Mammary epithelial cell (primary cell): ENCODE data around the gene ULK4.

Experiments
- EZH2 ChIP-seq: IDR thresholded peaks from 2 replicates; pipeline ENCODE4 v1.6.1; 2012; ENCODE audit warnings: low read length, inconsistent platforms, borderline replicate concordance
- TF ChIP-seq, protein P1 (sequence below), 2 donors: IDR thresholded peaks in 1 of 2; conservative IDR thresholded peaks in 1 of 2; 2 replicates each; pipeline ENCODE4 v1.5.1; 2011 to 2012; ENCODE audit warnings: inconsistent platforms in 2 of 2, low read length in 2 of 2, mild to moderate bottlenecking in 2 of 2, control low read depth in 1 of 2, low read depth in 1 of 2; ENCODE audit not compliant: insufficient read depth in 1 of 2; ENCODE audit errors: extremely low read depth in 1 of 2

DNA sequence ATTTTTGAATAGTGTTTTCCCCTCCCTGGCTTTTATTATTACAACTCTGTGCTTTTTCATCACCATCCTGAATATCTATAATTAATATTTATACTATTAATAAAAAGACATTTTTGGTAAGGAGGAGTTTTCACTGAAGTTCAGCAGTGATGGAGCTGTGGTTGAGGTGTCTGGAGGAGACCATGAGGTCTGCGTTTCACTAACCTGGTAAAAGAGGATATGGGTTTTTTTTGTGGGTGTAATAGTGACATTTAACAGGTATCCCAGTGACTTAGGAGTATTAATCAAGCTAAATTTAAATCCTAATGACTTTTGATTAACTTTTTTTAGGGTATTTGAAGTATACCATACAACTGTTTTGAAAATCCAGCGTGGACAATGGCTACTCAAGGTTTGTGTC lies 738.2 kb downstream of the ULK4 start:
- TF ChIP-seq, protein P1, sequence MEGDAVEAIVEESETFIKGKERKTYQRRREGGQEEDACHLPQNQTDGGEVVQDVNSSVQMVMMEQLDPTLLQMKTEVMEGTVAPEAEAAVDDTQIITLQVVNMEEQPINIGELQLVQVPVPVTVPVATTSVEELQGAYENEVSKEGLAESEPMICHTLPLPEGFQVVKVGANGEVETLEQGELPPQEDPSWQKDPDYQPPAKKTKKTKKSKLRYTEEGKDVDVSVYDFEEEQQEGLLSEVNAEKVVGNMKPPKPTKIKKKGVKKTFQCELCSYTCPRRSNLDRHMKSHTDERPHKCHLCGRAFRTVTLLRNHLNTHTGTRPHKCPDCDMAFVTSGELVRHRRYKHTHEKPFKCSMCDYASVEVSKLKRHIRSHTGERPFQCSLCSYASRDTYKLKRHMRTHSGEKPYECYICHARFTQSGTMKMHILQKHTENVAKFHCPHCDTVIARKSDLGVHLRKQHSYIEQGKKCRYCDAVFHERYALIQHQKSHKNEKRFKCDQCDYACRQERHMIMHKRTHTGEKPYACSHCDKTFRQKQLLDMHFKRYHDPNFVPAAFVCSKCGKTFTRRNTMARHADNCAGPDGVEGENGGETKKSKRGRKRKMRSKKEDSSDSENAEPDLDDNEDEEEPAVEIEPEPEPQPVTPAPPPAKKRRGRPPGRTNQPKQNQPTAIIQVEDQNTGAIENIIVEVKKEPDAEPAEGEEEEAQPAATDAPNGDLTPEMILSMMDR (conservative IDR thresholded peaks at IDR 0.05 in 1 of 2, IDR thresholded peaks at IDR 0.05 in 1 of 2; ENCODE audit: extremely low read depth in 1 of 2, insufficient read depth in 1 of 2, low read depth in 1 of 2, low read length in 2 of 2), result no peak
- TF ChIP-seq EZH2, result no peak
